Right forelimb (tissue), 1 donor: ENCODE results near the gene PAPPA.

Source experiments
- DNase-seq: peaks from one replicate; pipeline ENCODE4 v3.0.0-alpha.2; 2018

PAPPA gene

GRCh38 chr9:116393198-116393597 lies 239.6 kb downstream of the PAPPA start:
- no peak for DNase-seq

- no peak for DNase-seq
These were observed 240.5 kb downstream of the PAPPA start for GRCh38 chr9:116394070-116394469.

- no peak for DNase-seq
These were observed 241.5 kb downstream of the PAPPA start for GRCh38 chr9:116394894-116395698.

GRCh38 chr9:116395699-116396037 lies 242.1 kb downstream of the PAPPA start:
- no peak for DNase-seq

- DNase-seq = no peak
These were observed 249.6 kb downstream of the PAPPA start for GRCh38 chr9:116403171-116403570.

- no peak for DNase-seq
These were observed 250.6 kb downstream of the PAPPA start for GRCh38 chr9:116404228-116404627.

- DNase-seq = no peak
These were observed 251.7 kb downstream of the PAPPA start for GRCh38 chr9:116405321-116405720.

GRCh38 chr9:116406469-116406868 lies 252.9 kb downstream of the PAPPA start:
- DNase-seq = no peak

- DNase-seq = no peak
These were observed 255.5 kb downstream of the PAPPA start for GRCh38 chr9:116409129-116409528.

GRCh38 chr9:116409638-116410037 lies 256.0 kb downstream of the PAPPA start:
- DNase-seq = no peak

- DNase-seq = no peak
These were observed 257.9 kb downstream of the PAPPA start for GRCh38 chr9:116411506-116411905.

- DNase-seq = peak; percentile 50
These were observed 260.8 kb downstream of the PAPPA start for GRCh38 chr9:116414374-116414773.

GRCh38 chr9:116416421-116416820 lies 262.8 kb downstream of the PAPPA start:
- no peak for DNase-seq

- DNase-seq = no peak
These were observed 263.9 kb downstream of the PAPPA start for GRCh38 chr9:116417464-116417863.

GRCh38 chr9:116419181-116419580 lies 265.6 kb downstream of the PAPPA start:
- DNase-seq = no peak

GRCh38 chr9:116420993-116421538 lies 267.5 kb downstream of the PAPPA start:
- DNase-seq = no peak

- no peak for DNase-seq
These were observed 268.8 kb downstream of the PAPPA start for GRCh38 chr9:116422119-116422979.

GRCh38 chr9:116423149-116423548 lies 269.6 kb downstream of the PAPPA start:
- no peak for DNase-seq

- DNase-seq = no peak
These were observed 271.7 kb downstream of the PAPPA start for GRCh38 chr9:116425244-116425643.

GRCh38 chr9:116430849-116431248 lies 277.3 kb downstream of the PAPPA start:
- DNase-seq = no peak

GRCh38 chr9:116432051-116432450 lies 278.5 kb downstream of the PAPPA start:
- no peak for DNase-seq

GRCh38 chr9:116434314-116434713 lies 280.7 kb downstream of the PAPPA start:
- DNase-seq = no peak

GRCh38 chr9:116435706-116436105 lies 282.1 kb downstream of the PAPPA start:
- DNase-seq = no peak

- no peak for DNase-seq
These were observed 282.5 kb downstream of the PAPPA start for GRCh38 chr9:116436121-116436520.
